ENCODE measurements around the gene ABCC4.

DNA sequence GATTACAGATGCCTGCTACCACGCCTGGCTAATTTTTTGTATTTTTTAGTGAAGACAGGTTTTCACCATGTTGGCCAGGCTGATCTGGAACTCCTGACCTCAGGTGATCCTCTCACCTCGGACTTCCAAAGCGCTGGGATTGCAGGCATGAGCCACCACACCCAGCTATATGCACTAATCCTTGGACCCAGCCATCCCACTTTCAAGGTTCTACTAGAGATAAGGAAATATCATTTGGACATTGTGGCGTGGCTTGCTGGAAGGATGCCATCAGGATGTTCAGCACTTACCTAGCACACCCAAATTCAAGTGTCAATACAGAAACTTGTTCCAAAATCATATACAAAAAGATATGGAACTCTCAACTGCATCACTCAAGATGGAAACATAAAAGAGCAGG lies 136.4 kb downstream of the ABCC4 start:
- TF ChIP-seq, protein P1, sequence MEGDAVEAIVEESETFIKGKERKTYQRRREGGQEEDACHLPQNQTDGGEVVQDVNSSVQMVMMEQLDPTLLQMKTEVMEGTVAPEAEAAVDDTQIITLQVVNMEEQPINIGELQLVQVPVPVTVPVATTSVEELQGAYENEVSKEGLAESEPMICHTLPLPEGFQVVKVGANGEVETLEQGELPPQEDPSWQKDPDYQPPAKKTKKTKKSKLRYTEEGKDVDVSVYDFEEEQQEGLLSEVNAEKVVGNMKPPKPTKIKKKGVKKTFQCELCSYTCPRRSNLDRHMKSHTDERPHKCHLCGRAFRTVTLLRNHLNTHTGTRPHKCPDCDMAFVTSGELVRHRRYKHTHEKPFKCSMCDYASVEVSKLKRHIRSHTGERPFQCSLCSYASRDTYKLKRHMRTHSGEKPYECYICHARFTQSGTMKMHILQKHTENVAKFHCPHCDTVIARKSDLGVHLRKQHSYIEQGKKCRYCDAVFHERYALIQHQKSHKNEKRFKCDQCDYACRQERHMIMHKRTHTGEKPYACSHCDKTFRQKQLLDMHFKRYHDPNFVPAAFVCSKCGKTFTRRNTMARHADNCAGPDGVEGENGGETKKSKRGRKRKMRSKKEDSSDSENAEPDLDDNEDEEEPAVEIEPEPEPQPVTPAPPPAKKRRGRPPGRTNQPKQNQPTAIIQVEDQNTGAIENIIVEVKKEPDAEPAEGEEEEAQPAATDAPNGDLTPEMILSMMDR (IDR thresholded peaks at IDR 0.05), result no peak
- no peak for TF ChIP-seq POLR2A (IDR thresholded peaks at IDR 0.05)
